Fibroblast of pulmonary artery (primary cell): ENCODE results near the gene ITPKC.

ENCODE experiments used
- DNase-seq: peaks from one replicate; pipeline ENCODE4 v3.0.0-alpha.2; 2010; ENCODE audit warnings: low read depth
- H3K4me3 ChIP-seq: replicated peaks from 2 replicates; pipeline ENCODE4 v1.5.1; 2011; ENCODE audit warnings: low read depth, mild to moderate bottlenecking, control low read depth, low read length, moderate library complexity
- TF ChIP-seq, protein P1 (sequence below): IDR thresholded peaks from 2 replicates; pipeline ENCODE4 v1.5.1; 2011; ENCODE audit warnings: mild to moderate bottlenecking, control low read depth, low read length, inconsistent platforms; ENCODE audit errors: missing control alignments

Gene ITPKC

DNA sequence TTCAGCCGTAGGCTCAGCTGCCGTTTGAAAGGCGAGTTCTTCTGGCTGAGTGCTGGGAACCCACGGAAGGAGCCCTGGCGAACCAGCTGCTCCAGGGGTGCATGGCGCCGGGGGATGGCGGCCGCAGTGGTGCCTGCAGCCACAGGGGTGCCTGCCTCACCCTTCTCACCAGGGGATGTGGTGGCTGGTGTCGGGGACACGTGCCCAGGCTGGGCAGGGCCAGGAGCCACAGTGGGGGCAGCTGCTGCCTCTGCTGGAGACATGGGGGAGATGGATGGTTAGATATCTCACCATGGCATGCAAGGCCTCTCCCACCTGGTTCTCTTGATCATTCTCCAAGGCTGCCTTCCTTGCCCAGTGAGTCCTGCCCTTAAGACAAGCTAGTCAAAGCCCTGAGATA, 43.5 kb upstream of the ITPKC start:
- DNase-seq, result no peak
- TF ChIP-seq, protein P1, sequence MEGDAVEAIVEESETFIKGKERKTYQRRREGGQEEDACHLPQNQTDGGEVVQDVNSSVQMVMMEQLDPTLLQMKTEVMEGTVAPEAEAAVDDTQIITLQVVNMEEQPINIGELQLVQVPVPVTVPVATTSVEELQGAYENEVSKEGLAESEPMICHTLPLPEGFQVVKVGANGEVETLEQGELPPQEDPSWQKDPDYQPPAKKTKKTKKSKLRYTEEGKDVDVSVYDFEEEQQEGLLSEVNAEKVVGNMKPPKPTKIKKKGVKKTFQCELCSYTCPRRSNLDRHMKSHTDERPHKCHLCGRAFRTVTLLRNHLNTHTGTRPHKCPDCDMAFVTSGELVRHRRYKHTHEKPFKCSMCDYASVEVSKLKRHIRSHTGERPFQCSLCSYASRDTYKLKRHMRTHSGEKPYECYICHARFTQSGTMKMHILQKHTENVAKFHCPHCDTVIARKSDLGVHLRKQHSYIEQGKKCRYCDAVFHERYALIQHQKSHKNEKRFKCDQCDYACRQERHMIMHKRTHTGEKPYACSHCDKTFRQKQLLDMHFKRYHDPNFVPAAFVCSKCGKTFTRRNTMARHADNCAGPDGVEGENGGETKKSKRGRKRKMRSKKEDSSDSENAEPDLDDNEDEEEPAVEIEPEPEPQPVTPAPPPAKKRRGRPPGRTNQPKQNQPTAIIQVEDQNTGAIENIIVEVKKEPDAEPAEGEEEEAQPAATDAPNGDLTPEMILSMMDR, result no peak
- H3K4me3 ChIP-seq, result no peak overlapping the region

DNA sequence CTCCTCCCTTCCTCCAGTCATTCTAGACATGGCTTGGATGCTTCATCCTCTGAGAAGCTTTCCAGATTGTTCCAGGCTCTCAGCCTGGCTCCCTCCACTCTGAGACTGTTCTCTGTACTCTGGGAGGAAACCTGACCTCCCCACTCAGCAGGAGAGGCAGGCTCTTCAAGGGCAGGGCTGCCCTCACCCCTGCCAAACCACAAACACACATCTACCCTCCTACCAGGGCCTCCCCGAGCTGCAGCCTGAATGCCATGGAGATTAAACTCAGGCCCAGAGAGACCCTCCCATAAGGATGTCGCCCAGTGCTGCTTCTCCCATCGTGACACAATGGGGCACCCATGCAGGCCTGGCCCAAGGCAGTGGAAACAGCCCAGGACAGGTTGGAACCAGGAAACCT, 42.6 kb upstream of the ITPKC start:
- no peak for DNase-seq

DNA sequence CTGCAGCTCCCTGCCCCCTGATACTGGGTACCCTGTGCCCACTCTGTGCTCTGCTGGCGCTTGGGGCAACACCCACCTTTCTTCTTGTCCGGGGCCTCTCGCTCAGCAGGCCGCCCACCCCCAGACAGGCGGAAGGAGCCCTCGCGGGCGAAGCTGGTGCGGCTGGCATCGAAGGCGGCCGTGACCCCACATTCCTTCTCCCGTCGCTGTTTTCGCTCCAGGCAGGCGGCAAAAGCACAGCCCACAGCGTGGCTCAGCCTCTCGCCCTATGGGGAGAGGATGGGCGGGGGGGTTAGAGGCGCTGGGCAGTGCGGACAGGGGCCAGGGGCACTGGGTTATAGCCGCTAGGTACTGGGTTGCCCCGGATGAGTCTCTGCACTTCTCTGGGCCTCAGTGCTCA, 39.8 kb upstream of the ITPKC start:
- TF ChIP-seq, protein P1, result no peak
- DNase-seq, result no peak
- H3K4me3 ChIP-seq, result no peak overlapping the region

More for the DNA sequence above, 42.6 kb upstream of the ITPKC start:
- TF ChIP-seq, protein P1, result no peak
- no peak overlapping the region for H3K4me3 ChIP-seq

DNA sequence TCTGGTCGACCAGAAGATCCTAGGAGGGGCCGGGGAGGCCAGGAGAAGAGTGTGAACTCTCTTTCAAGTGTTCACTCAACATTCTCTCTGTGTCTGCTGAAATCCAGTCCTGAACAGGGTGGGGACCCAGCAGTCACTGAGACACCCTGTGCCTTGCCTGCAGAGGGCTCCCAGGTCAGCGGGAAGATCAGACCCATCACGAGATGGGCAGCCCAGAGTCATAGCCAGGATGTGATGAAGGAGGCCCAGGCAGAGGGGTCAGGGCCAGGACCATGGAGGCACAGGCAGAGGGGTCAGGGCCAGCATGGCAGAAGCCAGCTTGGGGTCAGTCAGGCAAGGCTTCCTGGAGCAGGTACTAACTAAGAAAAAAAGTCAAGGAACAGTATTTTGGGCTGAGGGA, 35.9 kb upstream of the ITPKC start:
- TF ChIP-seq, protein P1, result no peak
- H3K4me3 ChIP-seq, result no peak overlapping the region
- no peak for DNase-seq

DNA sequence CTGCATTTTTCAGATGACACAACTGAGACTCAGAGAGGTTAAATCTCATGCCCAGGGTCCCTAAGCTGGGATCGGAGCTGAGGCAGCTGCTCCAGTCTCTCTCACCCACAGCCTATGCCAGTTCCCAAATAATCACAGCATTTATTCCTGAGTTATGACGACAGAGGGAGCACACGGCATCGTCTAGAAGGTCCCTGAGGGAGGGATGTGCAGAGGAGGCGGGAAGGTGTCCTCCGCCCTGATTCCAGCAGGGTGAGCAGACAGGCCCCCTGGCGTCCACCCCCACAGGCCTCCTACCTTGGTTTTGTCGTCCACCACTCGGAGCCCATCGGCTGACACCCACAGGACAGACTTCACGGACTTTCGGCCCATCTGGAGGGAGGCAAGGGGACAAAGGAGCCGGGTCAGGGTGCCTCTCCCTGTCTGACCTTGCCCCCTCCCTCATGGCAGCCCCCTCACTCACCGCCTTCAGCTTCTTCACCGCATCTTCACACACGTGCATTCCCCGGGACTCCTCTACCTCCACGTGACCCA, 34.4 kb upstream of the ITPKC start:
- TF ChIP-seq, protein P1, result no peak
- no peak for DNase-seq

DNA sequence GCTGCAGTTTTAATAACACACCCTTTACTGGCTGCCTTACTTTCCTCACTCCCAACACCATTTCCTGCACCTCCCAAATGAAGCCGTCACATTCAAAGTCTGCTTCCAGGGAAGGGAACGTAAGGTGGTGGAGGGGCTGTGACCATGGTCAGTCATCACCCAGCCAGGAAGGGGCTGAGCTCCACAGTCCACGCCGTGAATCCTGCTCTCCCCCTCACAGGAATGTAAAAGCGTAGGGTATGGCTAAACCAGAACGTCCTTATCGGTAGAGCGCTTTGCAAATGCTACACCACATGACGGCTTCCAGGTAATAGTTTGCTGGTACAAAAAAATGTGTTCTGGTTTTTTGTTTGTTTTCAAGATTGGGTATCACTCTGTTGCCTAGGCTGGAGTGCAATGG, 33.5 kb upstream of the ITPKC start:
- DNase-seq, result no peak
- H3K4me3 ChIP-seq, result no peak overlapping the region
- TF ChIP-seq, protein P1, result no peak

More for the DNA sequence above, 34.4 kb upstream of the ITPKC start:
- H3K4me3 ChIP-seq, result no peak overlapping the region

DNA sequence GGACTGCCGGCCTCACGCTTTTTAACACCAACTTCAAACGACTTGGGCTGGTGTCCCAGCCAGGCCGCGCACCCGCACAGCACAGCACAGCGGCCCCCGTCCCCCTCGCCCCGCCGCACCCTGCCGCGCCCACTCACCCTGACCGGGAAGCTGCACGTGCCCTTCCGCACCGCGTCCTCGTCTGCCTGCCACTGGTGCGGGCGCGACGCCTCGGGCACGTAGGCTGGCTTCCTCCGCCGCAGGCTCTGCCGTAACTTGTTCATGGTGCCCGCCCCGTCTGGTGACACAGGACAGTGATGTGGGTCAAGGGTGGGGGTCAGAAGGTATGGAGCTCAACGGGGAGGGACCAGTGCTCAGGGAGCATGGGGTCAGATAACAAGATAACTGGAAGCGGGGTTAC, 32.6 kb upstream of the ITPKC start:
- H3K4me3 ChIP-seq, result no peak overlapping the region
- no peak for DNase-seq
- TF ChIP-seq, protein P1, result no peak
